Mucosa of descending colon (tissue), 3 donors: ENCODE data around the gene STRAP. TPM values are rescaled to one million over a fixed set of nuclear protein-coding genes. Genes with fewer than 3 reads are reported as not detected.

ENCODE experiments used
- ATAC-seq: fragments of 200-7000 bp; cut with Tn5 transposase; one replicate; pipeline ENCODE4 v1.9.1; 2020; ENCODE audit warnings: mild to moderate bottlenecking, moderate library complexity
- DNase-seq, 3 donors: peaks; one replicate each; pipeline ENCODE4 v3.0.0-alpha.2; 2020
- H3K36me3 ChIP-seq: fragments of 200-600 bp; one replicate; pipeline ENCODE4 v1.8.0; 2021; ENCODE audit warnings: low read depth, mild to moderate bottlenecking
- H3K4me1 ChIP-seq: fragments of 200-600 bp; one replicate; pipeline ENCODE4 v1.8.0; 2021; ENCODE audit warnings: low read depth, mild to moderate bottlenecking
- H3K4me3 ChIP-seq: fragments of 200-600 bp; one replicate; pipeline ENCODE4 v1.8.0; 2021; ENCODE audit warnings: mild to moderate bottlenecking
- H3K9me3 ChIP-seq: fragments of 200-600 bp; one replicate; pipeline ENCODE4 v1.8.0; 2021; ENCODE audit warnings: mild to moderate bottlenecking
- CTCF ChIP-seq: fragments of 200-600 bp; IDR thresholded peaks from one replicate; pipeline ENCODE4 v1.8.0; 2022; ENCODE audit warnings: antibody characterized with exemption, mild to moderate bottlenecking
- intact Hi-C, 2 donors: fragments of 100-400 bp; cut with DNase I in 1 of 2; cut with micrococcal nuclease in 1 of 2; formaldehyde crosslinking; loops; one replicate each; pipeline versions ENCODE4 v1.11.0 to v1.11.1; 2022; cut with DNase I, micrococcal nuclease
- total RNA-seq, 3 donors: library from RNA; stranded (reverse); fragmentation: NEBNext Ultra II Directional in 2 of 3; extraction: Animal tissue kit (Norgen Biotek cat#: 25700) in 2 of 3; gene quantifications; one replicate each; pipeline versions ENCODE4 v1.2.1 to v1.2.4, GENCODE V29; 2021 to 2023
- donor health status: DM: no; HTN: no; CAD: no; lungs with moderate emphysema.
- donor health status: DM: no; HTN: no; CAD: no.
- donor health status: DM: no; HTN: yes; CAD: no.

STRAP gene
- total RNA-seq, 3 donors from 2014 or later: 50.5 to 86.5 (median 72.8) TPM

DNA sequence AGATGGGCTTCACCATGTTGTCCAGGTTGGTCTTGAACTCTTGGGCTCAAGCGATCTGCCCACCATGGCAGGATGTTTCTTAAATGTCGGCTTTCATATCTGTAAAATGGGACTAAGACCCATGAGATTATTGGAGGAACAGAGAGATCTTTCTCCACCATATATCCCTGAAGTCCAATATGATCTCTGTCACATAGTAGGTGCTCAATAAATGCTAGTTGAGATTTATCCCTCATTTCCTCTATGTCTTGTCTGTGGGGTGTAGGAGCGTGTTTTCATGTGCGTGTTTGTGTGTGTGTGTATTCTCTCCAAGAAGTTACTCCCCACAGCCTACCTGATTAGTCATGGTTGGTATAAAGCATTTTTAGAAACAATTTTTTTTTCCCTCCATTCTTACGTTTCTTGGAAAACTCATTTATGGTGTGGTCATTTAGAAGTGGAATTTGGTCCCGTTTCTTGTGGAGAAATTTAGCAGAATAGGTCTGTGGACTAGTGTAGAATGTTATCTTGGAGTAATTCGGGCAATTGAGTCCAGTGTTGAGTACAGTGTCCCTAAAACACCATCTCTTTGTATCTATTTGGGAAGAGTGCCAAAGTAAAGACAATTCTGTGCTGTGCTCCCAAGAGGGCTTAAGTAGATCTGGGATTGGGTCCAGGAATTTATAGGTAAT is 4.3 kb downstream of the STRAP start:
- ATAC-seq: no peak
- Histone ChIP-seq H3K9me3 (no peaks in the 10 kb centered on the region), H3K36me3 (no peaks in the 10 kb centered on the region), H3K4me1 (peaks cover 20% of the 10 kb centered on the region), H3K4me3 (no peak overlapping the region)
- intact Hi-C loops: no loop called here
- DNase-seq: no peak
- no peak for TF ChIP-seq CTCF

DNA sequence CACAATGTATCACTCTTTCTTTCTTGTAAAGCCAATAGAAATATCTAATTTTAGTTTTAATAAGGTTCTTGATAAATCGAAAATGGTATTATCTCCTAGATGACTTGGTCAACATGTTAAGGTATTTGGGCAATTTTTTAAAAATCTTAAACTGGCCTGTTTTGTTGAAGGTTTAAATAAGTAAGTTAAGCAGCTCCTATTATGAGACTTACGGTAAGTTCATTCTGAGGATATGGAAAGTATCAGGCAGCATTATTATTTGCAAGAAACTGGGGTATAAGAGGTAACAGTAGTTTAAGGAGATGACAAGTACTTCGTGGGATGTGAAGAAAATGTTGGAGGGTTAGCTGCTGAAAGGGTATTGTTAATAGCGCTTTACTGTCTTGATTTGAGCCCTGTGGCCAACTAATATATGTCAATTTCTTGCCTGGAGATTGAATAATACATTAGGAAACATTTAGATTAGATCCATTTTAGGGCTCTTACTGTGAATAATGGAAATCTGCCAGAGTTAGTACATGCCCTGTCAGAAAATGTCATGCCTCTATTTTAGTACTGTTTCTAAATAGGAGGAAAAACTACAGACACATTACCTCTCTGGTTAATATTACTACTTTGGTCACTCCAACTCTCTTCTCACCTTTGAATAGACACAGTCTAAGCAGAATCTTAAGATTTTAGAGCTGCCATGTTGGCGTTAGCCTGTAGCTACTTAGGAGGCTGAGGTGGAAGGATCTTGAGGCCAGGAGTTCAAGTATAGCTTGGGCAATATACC is 5.0 kb downstream of the STRAP start:
- Histone ChIP-seq H3K36me3 (no peaks in the 10 kb centered on the region), H3K9me3 (no peaks in the 10 kb centered on the region), H3K4me3 (no peak overlapping the region), H3K4me1 (peaks cover 20% of the 10 kb centered on the region)
- intact Hi-C loops: no loop called here
- no peak for TF ChIP-seq CTCF
- DNase-seq (no peak), ATAC-seq (no peak)

DNA sequence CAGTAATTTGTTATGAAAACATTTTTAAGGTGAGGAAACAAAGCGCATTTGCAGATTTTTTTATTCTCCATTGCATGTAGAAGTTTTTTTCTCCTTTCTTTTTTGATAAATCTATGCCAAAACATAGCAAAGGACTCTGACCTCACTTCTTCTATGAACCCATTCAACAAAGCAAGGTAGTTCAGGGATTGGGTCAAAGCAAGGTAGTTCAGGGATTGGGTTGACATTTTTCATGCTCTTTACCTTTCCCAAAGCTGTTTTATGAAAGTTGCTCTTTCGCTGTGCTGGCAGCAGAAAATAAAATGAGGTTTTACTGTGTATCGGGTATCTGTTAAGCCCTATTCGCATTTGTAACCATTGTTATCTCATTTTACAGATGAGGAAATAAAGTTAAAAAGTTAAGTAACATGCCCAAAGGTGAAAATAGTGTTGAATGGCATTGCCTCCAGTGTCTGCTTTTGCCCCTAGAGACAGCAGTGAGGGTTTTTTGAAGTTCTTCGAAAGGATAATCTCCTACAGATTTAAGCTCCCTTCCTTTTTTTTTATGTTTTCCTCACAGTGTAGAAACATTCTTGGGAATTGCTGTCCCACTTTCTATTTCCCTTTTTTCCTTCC is 10.6 kb downstream of the STRAP start:
- peaks cover 4% of the 10 kb centered on the region for H3K4me1 ChIP-seq
- TF ChIP-seq CTCF: no peak
- no peak for DNase-seq
- no peaks in the 10 kb centered on the region for H3K36me3 ChIP-seq
- no peak for ATAC-seq
- no peaks in the 10 kb centered on the region for H3K9me3 ChIP-seq
- no peak overlapping the region for H3K4me3 ChIP-seq
- intact Hi-C loops: no loop called here

- no peak for TF ChIP-seq CTCF
- Histone ChIP-seq H3K36me3 (no peaks in the 10 kb centered on the region), H3K4me3 (no peak overlapping the region), H3K9me3 (no peaks in the 10 kb centered on the region), H3K4me1 (peaks cover 4% of the 10 kb centered on the region)
- DNase-seq (no peak), ATAC-seq (no peak)
- intact Hi-C loops: no loop called here
Observed at GRCh38 chr12:15893260-15893659, 11.1 kb downstream of the STRAP start.

GRCh38 chr12:15896867-15897266 is 14.7 kb downstream of the STRAP start:
- DNase-seq (no peak), ATAC-seq (no peak)
- no peaks in the 10 kb centered on the region for H3K36me3 ChIP-seq
- TF ChIP-seq CTCF: no peak
- H3K4me1 ChIP-seq: peaks cover 4% of the 10 kb centered on the region
- intact Hi-C loops: no loop called here
- H3K9me3 ChIP-seq: no peaks in the 10 kb centered on the region
- H3K4me3 ChIP-seq: no peak overlapping the region
